ENCODE measurements around the gene PCDHA12. TPM values are rescaled to one million over a fixed set of nuclear protein-coding genes. Genes with fewer than 3 reads are reported as not detected.
"Not testable (repeated sequence)": the region's sequence is repeated elsewhere in the genome, so short reads cannot be mapped to it uniquely, and the experiment has no call there.

The PCDHA12 gene
- total and polyA plus RNA-seq, 9 donors, result 0.04 to 1.3 (median 0.38) TPM

- Histone ChIP-seq H3K4me1 (ENCODE audit: insufficient read depth) (no peaks in the 10 kb centered on the region), H3K27ac (no peak overlapping the region), H3K9me3 (peaks cover 0 to 18% of the 10 kb centered on the region in 2 donors), H3K4me3 (no peak overlapping the region), H3K27me3 (no peaks in the 10 kb centered on the region), H3K36me3 (no peaks in the 10 kb centered on the region)
- intact Hi-C loops (cut with DNase I), result no loop called here
- DNase-seq, result no peak
- 53 to 63% (median 58%) methylated on average over 5 of the region's 5 CpGs for WGBS, 3 donors
- TF ChIP-seq EP300 (IDR thresholded peaks at IDR 0.05), result no peak
- TF ChIP-seq POLR2A (IDR thresholded peaks at IDR 0.05), result no peak
- TF ChIP-seq, protein P1, sequence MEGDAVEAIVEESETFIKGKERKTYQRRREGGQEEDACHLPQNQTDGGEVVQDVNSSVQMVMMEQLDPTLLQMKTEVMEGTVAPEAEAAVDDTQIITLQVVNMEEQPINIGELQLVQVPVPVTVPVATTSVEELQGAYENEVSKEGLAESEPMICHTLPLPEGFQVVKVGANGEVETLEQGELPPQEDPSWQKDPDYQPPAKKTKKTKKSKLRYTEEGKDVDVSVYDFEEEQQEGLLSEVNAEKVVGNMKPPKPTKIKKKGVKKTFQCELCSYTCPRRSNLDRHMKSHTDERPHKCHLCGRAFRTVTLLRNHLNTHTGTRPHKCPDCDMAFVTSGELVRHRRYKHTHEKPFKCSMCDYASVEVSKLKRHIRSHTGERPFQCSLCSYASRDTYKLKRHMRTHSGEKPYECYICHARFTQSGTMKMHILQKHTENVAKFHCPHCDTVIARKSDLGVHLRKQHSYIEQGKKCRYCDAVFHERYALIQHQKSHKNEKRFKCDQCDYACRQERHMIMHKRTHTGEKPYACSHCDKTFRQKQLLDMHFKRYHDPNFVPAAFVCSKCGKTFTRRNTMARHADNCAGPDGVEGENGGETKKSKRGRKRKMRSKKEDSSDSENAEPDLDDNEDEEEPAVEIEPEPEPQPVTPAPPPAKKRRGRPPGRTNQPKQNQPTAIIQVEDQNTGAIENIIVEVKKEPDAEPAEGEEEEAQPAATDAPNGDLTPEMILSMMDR (IDR thresholded peaks at IDR 0.05), result no peak
Observed at GRCh38 chr5:140869555-140869886, 5.6 kb upstream of the PCDHA12 start.

DNA sequence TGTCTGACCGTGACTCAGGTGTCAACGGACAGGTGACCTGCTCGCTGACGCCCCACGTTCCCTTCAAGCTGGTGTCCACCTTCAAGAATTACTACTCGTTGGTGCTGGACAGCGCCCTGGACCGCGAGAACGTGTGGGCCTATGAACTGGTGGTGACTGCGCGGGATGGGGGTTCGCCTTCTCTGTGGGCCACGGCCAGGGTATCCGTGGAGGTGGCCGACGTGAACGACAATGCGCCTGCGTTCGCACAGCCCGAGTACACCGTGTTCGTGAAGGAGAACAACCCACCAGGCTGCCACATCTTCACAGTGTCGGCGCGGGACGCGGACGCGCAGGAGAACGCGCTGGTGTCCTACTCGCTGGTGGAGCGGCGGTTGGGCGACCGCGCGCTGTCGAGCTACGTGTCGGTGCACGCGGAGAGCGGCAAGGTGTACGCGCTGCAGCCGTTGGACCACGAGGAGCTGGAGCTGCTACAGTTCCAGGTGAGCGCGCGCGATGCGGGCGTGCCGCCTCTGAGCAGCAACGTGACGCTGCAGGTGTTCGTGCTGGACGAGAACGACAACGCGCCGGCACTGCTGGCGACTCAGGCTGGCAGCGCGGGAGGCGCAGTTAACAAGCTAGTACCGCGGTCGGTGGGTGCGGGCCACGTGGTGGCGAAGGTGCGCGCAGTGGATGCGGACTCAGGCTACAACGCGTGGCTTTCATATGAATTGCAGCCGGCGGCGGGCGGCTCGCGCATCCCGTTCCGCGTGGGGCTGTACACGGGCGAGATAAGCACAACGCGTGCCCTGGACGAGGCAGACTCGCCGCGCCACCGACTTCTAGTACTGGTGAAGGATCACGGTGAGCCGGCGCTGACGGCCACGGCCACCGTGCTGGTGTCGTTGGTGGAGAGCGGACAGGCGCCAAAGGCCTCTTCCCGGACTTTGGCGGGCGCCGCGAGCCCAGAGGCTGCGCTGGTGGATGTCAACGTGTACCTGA is 4.6 kb upstream of the PCDHA12 start:
- WGBS, 3 donors, result 35 to 54% (median 51%) methylated on average over 111 to 114 of the region's 114 CpGs
- intact Hi-C loops (cut with DNase I), result no loop called here
- no peak overlapping the region for H3K4me3 ChIP-seq
- no peak overlapping the region for H3K27ac ChIP-seq
- H3K4me1 ChIP-seq (ENCODE audit: insufficient read depth), result no peaks in the 10 kb centered on the region
- TF ChIP-seq, protein P1 (IDR thresholded peaks at IDR 0.05), result no peak
- no peaks in the 10 kb centered on the region for H3K36me3 ChIP-seq
- H3K27me3 ChIP-seq, result no peaks in the 10 kb centered on the region
- H3K9me3 ChIP-seq, result peaks cover 0 to 18% of the 10 kb centered on the region in 2 donors
- DNase-seq, result no peak

DNA sequence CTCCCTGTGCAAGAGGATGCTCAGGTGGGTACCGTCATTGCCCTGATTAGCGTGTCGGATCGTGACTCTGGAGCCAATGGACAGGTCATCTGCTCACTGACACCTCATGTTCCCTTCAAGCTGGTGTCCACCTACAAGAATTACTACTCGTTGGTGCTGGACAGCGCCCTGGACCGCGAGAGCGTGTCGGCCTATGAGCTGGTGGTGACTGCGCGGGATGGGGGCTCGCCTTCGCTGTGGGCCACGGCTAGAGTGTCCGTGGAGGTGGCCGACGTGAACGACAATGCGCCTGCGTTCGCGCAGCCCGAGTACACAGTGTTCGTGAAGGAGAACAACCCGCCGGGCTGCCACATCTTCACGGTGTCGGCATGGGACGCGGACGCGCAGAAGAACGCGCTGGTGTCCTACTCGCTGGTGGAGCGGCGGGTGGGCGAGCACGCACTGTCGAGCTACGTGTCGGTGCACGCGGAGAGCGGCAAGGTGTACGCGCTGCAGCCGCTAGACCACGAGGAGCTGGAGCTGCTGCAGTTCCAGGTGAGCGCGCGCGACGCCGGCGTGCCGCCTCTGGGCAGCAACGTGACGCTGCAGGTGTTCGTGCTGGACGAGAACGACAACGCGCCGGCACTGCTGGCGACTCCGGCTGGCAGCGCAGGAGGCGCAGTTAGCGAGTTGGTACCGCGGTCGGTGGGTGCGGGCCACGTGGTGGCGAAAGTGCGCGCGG is 1.6 kb downstream of the PCDHA12 start:
- peaks cover 0 to 11% of the 10 kb centered on the region in 2 donors for H3K9me3 ChIP-seq
- intact Hi-C loops (cut with DNase I); H3K4me1 ChIP-seq (ENCODE audit: insufficient read depth); H3K36me3 ChIP-seq; DNase-seq; H3K27ac ChIP-seq; H3K27me3 ChIP-seq; H3K4me3 ChIP-seq: not testable (repeated sequence)
- WGBS, 3 donors, result 29 to 45% (median 39%) methylated on average over 80 of the region's 80 CpGs

DNA sequence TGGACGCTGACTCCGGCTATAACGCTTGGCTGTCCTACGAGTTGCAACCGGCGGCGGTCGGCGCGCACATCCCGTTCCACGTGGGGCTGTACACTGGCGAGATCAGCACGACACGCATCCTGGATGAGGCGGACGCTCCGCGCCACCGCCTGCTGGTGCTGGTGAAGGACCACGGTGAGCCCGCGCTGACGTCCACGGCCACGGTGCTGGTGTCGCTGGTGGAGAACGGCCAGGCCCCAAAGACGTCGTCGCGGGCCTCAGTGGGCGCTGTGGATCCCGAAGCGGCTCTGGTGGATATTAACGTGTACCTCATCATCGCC is 2.1 kb downstream of the PCDHA12 start:
- WGBS, 3 donors, result 37 to 53% (median 43%) methylated on average over 33 to 37 of the region's 37 CpGs
- Histone ChIP-seq H3K36me3 (no peaks in the 10 kb centered on the region), H3K9me3 (peaks cover 0 to 12% of the 10 kb centered on the region in 2 donors), H3K4me3 (no peak overlapping the region), H3K4me1 (ENCODE audit: insufficient read depth) (no peaks in the 10 kb centered on the region), H3K27ac (no peak overlapping the region), H3K27me3 (no peaks in the 10 kb centered on the region)
- TF ChIP-seq POLR2A (IDR thresholded peaks at IDR 0.05) (no peak), EP300 (IDR thresholded peaks at IDR 0.05) (no peak)
- TF ChIP-seq, protein P1 (IDR thresholded peaks at IDR 0.05), result no peak
- intact Hi-C loops (cut with DNase I), result no loop called here
- no peak for DNase-seq
